ENCODE results near the gene NEMP1. TPM values are rescaled to one million over a fixed set of nuclear protein-coding genes. Genes with fewer than 3 reads are reported as not detected.

Gene NEMP1
- total and polyA plus RNA-seq, 2 of the 13 experiments (the other 11 are each of a cell fraction or from before 2014, with no cell fraction given), result 11.4 to 12.9 TPM

DNA sequence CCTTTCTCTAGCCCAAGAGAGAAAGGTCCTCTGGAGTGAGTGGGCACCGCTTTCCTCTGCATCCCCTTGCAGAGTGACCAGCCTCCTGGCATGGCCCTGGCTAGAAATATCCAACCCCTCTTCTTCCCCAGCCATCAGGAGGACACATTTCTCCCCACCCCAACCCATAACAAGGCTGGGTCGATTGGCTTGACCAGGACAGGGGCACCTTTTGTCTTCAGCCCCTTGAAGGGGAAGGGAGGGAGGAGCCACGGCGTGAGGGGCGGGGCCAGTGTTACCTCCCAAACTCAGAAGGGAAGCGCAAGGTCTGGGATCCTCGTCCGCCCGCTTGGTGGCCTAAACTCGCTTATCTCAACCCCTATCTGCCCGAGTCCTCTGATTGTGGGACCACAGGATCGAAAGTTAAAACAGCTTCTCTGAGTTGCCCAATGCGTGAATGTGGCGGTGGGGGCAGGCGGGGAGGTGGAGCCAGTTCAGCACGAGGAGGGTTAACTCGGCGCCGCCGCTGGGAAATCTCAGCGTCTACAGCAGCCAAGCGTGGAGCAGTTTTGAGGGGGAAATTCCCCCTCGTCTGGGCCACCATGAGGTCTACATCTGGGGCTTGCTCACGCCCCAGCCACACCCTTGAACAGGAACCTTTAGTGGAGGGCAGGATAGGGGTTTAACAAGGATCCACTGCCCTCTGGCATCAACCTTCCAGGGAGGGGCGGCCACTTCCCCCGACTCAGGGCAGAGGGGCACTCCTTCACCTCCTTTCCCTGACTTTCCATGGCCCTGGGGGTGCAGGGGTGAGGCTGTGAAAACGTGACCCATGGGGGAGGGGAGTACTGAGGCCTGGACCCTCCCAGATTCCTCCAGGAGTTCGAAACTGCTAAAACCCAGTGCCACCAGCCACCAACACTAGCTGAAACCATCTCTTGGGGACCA lies 31.8 kb upstream of the NEMP1 start (continued):
- no peak for TF ChIP-seq RBM39 (IDR thresholded peaks at IDR 0.05; ENCODE audit: low read depth, low read length, poor library complexity, severe bottlenecking)
- no peak for TF ChIP-seq ATF1 (CRISPR knock-in tag; IDR thresholded peaks at IDR 0.05)
- no peak for TF ChIP-seq EZH2 (conservative IDR thresholded peaks at IDR 0.05; ENCODE audit: low read depth, low read length)
- TF ChIP-seq, protein P1, sequence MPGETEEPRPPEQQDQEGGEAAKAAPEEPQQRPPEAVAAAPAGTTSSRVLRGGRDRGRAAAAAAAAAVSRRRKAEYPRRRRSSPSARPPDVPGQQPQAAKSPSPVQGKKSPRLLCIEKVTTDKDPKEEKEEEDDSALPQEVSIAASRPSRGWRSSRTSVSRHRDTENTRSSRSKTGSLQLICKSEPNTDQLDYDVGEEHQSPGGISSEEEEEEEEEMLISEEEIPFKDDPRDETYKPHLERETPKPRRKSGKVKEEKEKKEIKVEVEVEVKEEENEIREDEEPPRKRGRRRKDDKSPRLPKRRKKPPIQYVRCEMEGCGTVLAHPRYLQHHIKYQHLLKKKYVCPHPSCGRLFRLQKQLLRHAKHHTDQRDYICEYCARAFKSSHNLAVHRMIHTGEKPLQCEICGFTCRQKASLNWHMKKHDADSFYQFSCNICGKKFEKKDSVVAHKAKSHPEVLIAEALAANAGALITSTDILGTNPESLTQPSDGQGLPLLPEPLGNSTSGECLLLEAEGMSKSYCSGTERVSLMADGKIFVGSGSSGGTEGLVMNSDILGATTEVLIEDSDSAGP (CRISPR knock-in tag; IDR thresholded peaks at IDR 0.05; ENCODE audit: borderline replicate concordance), result peak; percentile 40; the same call in 1 of the 2 replicates
- TF ChIP-seq KAT2B (IDR thresholded peaks at IDR 0.05; ENCODE audit: borderline replicate concordance, low read depth, low read length), result no peak
- no peak for TF ChIP-seq ZNF883 (CRISPR knock-in tag; IDR thresholded peaks at IDR 0.05; ENCODE audit: not compliant biosample characterization)
- TF ChIP-seq, protein P2, sequence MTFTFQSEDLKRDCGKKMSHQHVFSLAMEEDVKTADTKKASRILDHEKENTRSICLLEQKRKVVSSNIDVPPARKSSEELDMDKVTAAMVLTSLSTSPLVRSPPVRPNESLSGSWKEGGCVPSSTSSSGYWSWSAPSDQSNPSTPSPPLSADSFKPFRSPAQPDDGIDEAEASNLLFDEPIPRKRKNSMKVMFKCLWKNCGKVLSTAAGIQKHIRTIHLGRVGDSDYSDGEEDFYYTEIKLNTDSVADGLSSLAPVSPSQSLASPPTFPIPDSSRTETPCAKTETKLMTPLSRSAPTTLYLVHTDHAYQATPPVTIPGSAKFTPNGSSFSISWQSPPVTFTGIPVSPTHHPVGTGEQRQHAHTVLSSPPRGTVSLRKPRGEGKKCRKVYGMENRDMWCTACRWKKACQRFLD (CRISPR knock-in tag; IDR thresholded peaks at IDR 0.05; ENCODE audit: borderline replicate concordance), result no peak
- no peak for TF ChIP-seq CEBPB (IDR thresholded peaks at IDR 0.05; ENCODE audit: borderline replicate concordance, low read depth, low read length)
- TF ChIP-seq ZNF335 (CRISPR knock-in tag; IDR thresholded peaks at IDR 0.05), result no peak
- TF ChIP-seq ZNF501 (CRISPR knock-in tag; IDR thresholded peaks at IDR 0.05), result peak; percentile 35; the same call in 1 of the 2 replicates
- peak; percentile 8; the same call in 1 of the 2 replicates for TF ChIP-seq HOXA3 (CRISPR knock-in tag; IDR thresholded peaks at IDR 0.05)
- TF ChIP-seq ZMYM2 (CRISPR knock-in tag; IDR thresholded peaks at IDR 0.05), result no peak
- no peak for TF ChIP-seq RFX5 (IDR thresholded peaks at IDR 0.05; ENCODE audit: low read depth, low read length)
- TF ChIP-seq NONO (IDR thresholded peaks at IDR 0.05), result no peak
- TF ChIP-seq NONO (CRISPR knock-in tag; conservative IDR thresholded peaks at IDR 0.05), result no peak
- no peak for TF ChIP-seq TEAD3 (CRISPR knock-in tag; optimal IDR thresholded peaks at IDR 0.05; ENCODE audit: borderline replicate concordance)
- TF ChIP-seq SMAD9 (CRISPR knock-in tag; IDR thresholded peaks at IDR 0.05), result no peak
- no peak for TF ChIP-seq PLRG1 (conservative IDR thresholded peaks at IDR 0.05)
- no peak for TF ChIP-seq ZNF616 (CRISPR knock-in tag; IDR thresholded peaks at IDR 0.05; ENCODE audit: low read depth)
- no peak for TF ChIP-seq ZSCAN12 (CRISPR knock-in tag; IDR thresholded peaks at IDR 0.05)
- no peak for TF ChIP-seq KLF9 (CRISPR knock-in tag; IDR thresholded peaks at IDR 0.05; ENCODE audit: low read depth)
- TF ChIP-seq ZNF713 (CRISPR knock-in tag; IDR thresholded peaks at IDR 0.05), result no peak
- TF ChIP-seq, protein P3, sequence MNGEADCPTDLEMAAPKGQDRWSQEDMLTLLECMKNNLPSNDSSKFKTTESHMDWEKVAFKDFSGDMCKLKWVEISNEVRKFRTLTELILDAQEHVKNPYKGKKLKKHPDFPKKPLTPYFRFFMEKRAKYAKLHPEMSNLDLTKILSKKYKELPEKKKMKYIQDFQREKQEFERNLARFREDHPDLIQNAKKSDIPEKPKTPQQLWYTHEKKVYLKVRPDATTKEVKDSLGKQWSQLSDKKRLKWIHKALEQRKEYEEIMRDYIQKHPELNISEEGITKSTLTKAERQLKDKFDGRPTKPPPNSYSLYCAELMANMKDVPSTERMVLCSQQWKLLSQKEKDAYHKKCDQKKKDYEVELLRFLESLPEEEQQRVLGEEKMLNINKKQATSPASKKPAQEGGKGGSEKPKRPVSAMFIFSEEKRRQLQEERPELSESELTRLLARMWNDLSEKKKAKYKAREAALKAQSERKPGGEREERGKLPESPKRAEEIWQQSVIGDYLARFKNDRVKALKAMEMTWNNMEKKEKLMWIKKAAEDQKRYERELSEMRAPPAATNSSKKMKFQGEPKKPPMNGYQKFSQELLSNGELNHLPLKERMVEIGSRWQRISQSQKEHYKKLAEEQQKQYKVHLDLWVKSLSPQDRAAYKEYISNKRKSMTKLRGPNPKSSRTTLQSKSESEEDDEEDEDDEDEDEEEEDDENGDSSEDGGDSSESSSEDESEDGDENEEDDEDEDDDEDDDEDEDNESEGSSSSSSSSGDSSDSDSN (CRISPR knock-in tag; IDR thresholded peaks at IDR 0.05), result no peak
- TF ChIP-seq ZNF329 (CRISPR knock-in tag; IDR thresholded peaks at IDR 0.05; ENCODE audit: low read depth), result no peak
- TF ChIP-seq, protein P4, sequence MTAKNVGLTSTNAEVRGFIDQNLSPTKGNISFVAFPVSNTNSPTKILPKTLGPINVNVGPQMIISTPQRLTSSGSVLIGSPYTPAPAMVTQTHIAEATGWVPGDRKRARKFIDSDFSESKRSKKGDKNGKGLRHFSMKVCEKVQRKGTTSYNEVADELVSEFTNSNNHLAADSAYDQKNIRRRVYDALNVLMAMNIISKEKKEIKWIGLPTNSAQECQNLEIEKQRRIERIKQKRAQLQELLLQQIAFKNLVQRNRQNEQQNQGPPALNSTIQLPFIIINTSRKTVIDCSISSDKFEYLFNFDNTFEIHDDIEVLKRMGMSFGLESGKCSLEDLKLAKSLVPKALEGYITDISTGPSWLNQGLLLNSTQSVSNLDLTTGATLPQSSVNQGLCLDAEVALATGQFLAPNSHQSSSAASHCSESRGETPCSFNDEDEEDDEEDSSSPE (CRISPR knock-in tag; IDR thresholded peaks at IDR 0.05), result no peak

Measured in HepG2 (cell line).